Glutamatergic neuron (in vitro differentiated cells): Measurements from ENCODE around the gene ANXA6. TPM values are rescaled to one million over a fixed set of nuclear protein-coding genes. Genes with fewer than 3 reads are reported as not detected.

Experiments used
- DNase-seq: peaks from one replicate; pipeline ENCODE4 v3.0.0; 2022
- H3K27ac Mint-ChIP-seq: one replicate; pipeline ENCODE4 v1.8.0; 2020; ENCODE audit warnings: mild to moderate bottlenecking, mixed read lengths, inconsistent platforms; ENCODE audit not compliant: unreplicated experiment
- H3K27me3 Mint-ChIP-seq: one replicate; pipeline ENCODE4 v1.8.0; 2020; ENCODE audit warnings: mild to moderate bottlenecking, moderate library complexity, mixed read lengths, inconsistent platforms; ENCODE audit not compliant: unreplicated experiment
- H3K36me3 Mint-ChIP-seq: one replicate; pipeline ENCODE4 v1.8.0; 2020; ENCODE audit warnings: mild to moderate bottlenecking, mixed read lengths, inconsistent platforms; ENCODE audit not compliant: unreplicated experiment
- H3K4me1 Mint-ChIP-seq: one replicate; pipeline ENCODE4 v1.8.0; 2020; ENCODE audit warnings: mild to moderate bottlenecking, low read depth, mixed read lengths, inconsistent platforms; ENCODE audit not compliant: unreplicated experiment
- H3K4me3 Mint-ChIP-seq: one replicate; pipeline ENCODE4 v1.8.0; 2020; ENCODE audit warnings: mild to moderate bottlenecking, mixed read lengths, inconsistent platforms; ENCODE audit not compliant: unreplicated experiment
- H3K9me3 Mint-ChIP-seq: one replicate; pipeline ENCODE4 v1.8.0; 2020; ENCODE audit warnings: mild to moderate bottlenecking, moderate library complexity, mixed read lengths, inconsistent platforms; ENCODE audit not compliant: unreplicated experiment
- total RNA-seq: library from RNA; stranded (reverse); fragmentation: NEBNext Ultra II Directional; extraction: Animal tissue kit (Norgen Biotek cat#: 25700); gene quantifications from one replicate; pipeline ENCODE4 v1.2.1, GENCODE V29; 2021; ENCODE audit not compliant: unreplicated experiment
- TF ChIP-seq, protein P1 (sequence below): fragments of 200-600 bp; sonication (generic); IDR thresholded peaks from one replicate; pipeline ENCODE4 v1.5.0; 2021; ENCODE audit not compliant: partially characterized antibody, unreplicated experiment

ANXA6 gene
- total RNA-seq, 1 donor from 2014 or later = 143 TPM

DNA sequence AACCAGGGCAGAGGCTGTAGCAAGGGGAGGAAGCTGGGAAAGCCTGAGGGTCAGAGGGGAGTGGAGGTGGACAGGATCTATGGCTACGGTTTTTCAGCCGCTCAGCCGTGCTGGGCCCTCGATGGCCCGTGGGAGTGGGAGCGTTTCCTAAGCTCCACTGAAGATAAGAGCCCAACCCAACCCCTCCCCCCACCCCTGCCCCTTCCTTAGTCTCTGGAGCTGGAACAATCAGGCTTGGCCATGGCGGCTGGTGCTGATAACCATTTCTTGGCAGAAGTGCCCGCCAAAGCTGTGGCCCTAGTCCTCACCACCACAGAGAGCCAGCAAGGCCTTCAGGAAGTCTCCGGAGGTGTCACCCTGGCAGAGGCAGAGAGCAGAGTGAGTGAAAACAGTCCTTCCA, 56.4 kb downstream of the ANXA6 start:
- TF ChIP-seq, protein P1, sequence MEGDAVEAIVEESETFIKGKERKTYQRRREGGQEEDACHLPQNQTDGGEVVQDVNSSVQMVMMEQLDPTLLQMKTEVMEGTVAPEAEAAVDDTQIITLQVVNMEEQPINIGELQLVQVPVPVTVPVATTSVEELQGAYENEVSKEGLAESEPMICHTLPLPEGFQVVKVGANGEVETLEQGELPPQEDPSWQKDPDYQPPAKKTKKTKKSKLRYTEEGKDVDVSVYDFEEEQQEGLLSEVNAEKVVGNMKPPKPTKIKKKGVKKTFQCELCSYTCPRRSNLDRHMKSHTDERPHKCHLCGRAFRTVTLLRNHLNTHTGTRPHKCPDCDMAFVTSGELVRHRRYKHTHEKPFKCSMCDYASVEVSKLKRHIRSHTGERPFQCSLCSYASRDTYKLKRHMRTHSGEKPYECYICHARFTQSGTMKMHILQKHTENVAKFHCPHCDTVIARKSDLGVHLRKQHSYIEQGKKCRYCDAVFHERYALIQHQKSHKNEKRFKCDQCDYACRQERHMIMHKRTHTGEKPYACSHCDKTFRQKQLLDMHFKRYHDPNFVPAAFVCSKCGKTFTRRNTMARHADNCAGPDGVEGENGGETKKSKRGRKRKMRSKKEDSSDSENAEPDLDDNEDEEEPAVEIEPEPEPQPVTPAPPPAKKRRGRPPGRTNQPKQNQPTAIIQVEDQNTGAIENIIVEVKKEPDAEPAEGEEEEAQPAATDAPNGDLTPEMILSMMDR = no peak
- peaks cover 8% of the 10 kb centered on the region for H3K9me3 Mint-ChIP-seq
- peaks cover 5% of the 10 kb centered on the region for H3K4me1 Mint-ChIP-seq
- peaks cover 10% of the 10 kb centered on the region for H3K36me3 Mint-ChIP-seq
- H3K4me3 Mint-ChIP-seq = no peak overlapping the region
- H3K27ac Mint-ChIP-seq = no peak overlapping the region
- H3K27me3 Mint-ChIP-seq = peaks cover 6% of the 10 kb centered on the region
- no peak for DNase-seq

DNA sequence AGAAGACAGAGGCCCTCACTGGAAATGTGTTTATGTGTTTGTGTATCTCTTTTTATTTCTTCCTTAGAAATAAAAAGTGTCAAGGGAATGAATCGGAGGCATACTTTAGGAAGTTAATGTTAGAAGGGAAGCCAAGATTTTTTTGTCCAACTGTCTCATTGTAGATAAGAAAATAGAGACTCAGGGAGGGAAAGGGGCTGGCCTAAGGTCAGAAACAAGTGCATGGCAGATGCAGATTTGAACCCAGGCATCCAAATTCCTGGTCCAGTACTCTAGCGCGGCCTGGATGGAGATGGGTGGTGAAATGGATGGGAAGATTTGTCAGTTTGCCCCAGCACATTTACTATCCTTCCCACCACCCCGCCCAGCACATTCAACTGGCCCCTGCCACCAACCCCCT, 56.9 kb downstream of the ANXA6 start:
- H3K4me1 Mint-ChIP-seq = peaks cover 10% of the 10 kb centered on the region
- peaks cover 13% of the 10 kb centered on the region for H3K9me3 Mint-ChIP-seq
- H3K4me3 Mint-ChIP-seq = no peak overlapping the region
- peaks cover 10% of the 10 kb centered on the region for H3K36me3 Mint-ChIP-seq
- TF ChIP-seq, protein P1 = no peak
- H3K27ac Mint-ChIP-seq = no peak overlapping the region
- H3K27me3 Mint-ChIP-seq = peaks cover 8% of the 10 kb centered on the region
- no peak for DNase-seq

DNA sequence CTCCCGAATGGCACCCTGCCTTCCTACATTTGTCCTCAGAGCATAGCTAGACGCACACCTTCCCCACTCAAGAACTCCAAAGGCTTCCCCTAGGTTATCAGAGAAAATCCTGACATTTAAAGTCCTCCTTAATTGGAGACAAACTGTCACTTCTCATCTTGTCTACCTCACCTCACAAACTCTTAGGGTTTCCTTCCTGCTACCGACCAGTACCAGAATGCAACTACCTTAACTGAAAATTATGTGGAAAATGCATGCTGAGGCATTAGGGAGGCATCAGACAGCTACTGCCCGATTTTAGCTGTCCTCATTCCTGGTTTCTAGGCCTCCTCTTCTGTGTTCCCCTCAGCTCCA, 58.8 kb downstream of the ANXA6 start:
- no peak for DNase-seq
- peaks cover 20% of the 10 kb centered on the region for H3K4me1 Mint-ChIP-seq
- peaks cover 13% of the 10 kb centered on the region for H3K27me3 Mint-ChIP-seq
- TF ChIP-seq, protein P1 = no peak
- no peaks in the 10 kb centered on the region for H3K36me3 Mint-ChIP-seq
- no peak overlapping the region for H3K27ac Mint-ChIP-seq
- no peak overlapping the region for H3K4me3 Mint-ChIP-seq
- H3K9me3 Mint-ChIP-seq = peaks cover 18% of the 10 kb centered on the region

DNA sequence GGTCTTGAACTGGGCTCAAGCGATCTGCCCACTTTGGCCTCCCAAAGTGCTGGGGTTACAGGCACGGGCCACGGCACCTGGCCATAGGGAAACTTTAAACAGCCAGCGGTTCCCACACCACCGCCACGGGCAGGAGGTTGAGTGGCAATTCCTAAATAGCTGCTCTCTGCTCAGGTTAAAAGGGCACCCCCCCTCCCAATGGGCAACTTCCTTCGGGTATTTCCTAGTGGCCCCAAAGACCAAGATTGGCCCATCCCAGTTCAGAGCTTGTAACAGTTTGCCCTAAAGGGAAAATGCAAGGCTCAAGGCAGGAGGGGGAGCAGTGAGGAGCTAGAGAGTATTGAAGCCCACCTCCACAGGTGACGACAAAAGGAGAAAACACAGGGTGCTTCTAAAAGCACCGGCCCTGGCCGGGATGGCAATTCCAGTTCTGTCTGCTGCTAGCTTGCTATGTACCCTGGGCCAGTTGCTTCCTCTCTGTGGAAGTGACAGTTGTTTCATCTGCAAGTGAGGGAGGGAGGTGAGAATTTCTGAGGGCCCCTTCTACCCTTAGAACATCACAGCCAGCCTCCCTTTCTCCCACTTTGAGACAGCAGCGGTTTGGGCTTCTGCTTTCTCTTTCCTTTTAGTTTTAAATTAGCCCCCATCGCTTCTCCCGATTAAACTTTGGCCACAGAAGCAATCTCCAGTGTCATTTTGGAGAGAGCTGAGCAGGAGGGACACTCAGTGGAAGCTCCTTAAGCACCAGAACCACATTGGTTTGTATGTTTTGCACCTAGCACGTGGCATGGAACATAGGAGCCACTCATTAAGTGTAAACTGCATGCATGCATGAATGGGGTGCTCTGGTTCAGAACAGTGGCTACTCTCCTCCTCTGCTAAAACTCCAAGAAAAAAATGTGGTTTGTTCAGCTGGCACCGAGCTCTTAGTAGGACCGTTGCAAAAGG, 59.5 kb downstream of the ANXA6 start:
- no peak overlapping the region for H3K4me3 Mint-ChIP-seq
- H3K27me3 Mint-ChIP-seq = peaks cover 13% of the 10 kb centered on the region
- H3K4me1 Mint-ChIP-seq = peaks cover 20% of the 10 kb centered on the region
- peaks cover 18% of the 10 kb centered on the region for H3K9me3 Mint-ChIP-seq
- H3K27ac Mint-ChIP-seq = no peak overlapping the region
- TF ChIP-seq, protein P1 = no peak
- DNase-seq = no peak
- H3K36me3 Mint-ChIP-seq = no peaks in the 10 kb centered on the region

DNA sequence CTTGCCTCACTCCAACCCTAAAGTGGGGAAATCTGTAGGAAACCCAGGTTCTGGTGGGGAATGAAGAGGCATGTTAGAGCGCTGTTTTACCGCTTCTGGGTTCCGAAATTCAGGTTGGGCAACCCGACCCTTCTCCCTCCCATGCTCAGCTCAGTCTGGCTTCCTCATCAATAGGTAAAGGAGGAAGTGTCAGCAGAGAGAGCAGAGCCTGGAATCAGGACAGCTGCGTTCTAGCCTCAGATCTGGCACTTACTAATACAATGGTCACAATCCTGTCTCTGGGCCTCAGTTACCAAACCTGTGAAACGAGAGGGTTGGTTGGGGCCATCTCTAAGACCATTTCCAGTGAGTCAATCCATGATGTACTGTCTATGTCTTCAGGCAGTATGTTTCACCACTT, 60.5 kb downstream of the ANXA6 start:
- TF ChIP-seq, protein P1 = no peak
- no peak overlapping the region for H3K27ac Mint-ChIP-seq

More for the DNA sequence above, 60.5 kb downstream of the ANXA6 start:
- peaks cover 20% of the 10 kb centered on the region for H3K4me1 Mint-ChIP-seq
- H3K36me3 Mint-ChIP-seq = no peaks in the 10 kb centered on the region
- peaks cover 13% of the 10 kb centered on the region for H3K27me3 Mint-ChIP-seq
- DNase-seq = no peak
- no peak overlapping the region for H3K4me3 Mint-ChIP-seq
- H3K9me3 Mint-ChIP-seq = peaks cover 18% of the 10 kb centered on the region
